ENCODE data around the gene TFCP2L1.
"Not testable (repeated sequence)": the region's sequence is repeated elsewhere in the genome, so short reads cannot be mapped to it uniquely, and the experiment has no call there.

TFCP2L1 gene

DNA sequence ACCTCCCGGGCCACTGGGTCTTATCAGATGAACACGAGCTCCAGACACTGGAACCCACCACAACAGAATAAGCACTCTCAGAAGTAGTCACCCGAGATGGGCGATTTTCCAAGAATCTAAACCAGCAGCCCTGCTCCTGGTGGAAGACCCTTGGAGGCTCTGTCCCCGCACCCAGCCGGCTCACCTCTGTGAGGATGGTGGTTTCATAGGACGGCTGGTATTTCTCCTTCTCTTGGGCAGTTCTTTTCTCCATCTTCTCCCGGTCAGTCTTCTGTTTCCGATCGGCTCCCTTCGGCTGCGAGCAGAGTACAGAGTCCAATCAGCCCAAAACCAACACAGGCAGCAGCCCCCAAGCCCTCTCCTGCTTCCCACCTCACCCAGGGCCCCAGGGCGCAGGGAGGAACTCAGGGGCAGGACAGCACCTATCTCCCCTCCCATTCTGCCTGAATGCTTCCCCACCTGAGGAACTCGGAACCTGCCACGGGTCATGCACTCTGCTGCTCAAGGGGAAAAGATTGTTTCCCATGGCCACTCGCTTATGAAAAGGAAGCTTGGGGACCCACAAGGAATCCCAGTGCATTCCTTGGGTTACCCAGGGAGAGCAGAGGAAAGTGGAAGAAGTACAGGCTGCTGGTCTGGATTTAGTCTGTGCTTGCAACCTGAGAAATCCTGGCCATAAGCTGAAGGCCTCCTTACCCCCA is 42.7 kb downstream of the TFCP2L1 start:
- no peak for DNase-seq (ENCODE audit: low spot score)

DNA sequence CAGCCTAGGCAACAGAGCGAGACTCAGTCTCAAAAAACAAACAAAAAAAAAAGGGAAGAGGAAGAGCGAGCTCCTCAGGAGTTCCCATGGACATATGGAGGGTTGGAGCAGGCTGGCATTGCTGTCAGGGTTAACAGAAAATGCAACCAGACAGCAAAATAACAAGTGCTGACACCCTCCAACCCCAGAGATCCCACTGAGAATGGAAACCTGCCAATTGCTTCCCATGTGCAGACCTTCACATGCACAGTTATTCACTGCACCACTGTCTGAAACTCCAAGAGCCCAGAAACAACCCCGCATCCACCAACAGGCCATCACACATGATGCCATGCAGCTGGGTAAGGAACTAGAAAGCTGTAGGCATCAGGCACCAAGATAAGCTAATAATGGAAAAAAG is 43.5 kb downstream of the TFCP2L1 start:
- no peak for DNase-seq (ENCODE audit: low spot score)

DNA sequence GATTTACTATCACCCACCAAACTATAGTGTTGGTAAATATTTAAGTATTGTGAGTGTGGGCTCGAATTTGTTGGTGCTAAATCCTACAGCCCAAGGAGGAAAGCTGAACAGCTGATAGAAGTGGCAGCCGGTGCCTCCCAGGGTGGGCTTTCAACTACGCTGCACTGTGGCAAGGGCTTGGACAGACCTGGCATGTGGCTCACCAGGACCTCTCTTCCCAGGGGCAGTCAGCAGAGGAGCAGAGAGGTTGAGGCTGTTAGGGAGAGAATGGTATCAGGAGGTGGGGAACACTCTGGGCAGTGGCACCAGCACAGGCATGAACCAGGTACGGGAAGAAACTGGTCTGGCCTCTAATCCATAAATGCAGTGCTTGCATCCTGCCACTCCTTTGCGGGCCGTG is 44.6 kb downstream of the TFCP2L1 start:
- DNase-seq (ENCODE audit: low spot score), result no peak

DNA sequence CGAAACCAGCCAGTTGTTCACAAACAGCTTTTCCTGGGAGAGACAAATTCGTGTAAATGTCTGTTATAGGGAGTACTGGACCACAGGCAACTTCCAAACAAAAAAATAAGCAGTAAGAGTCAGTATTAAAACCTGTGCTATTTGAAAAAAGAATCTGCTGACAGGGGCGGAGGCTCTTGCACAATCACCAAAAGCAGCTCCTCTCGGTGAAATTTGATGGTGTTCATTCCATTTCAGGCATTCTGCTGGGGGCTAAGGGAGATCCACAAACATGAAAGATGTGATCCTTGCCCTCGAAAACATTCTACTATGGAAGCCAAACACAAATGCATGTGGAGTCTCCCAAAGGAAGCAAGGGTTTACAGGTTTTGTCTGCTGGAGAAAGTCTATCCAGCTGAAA is 45.0 kb downstream of the TFCP2L1 start:
- DNase-seq (ENCODE audit: low spot score), result no peak

GRCh38 chr2:121239471-121239870 is 45.5 kb downstream of the TFCP2L1 start:
- no peak for DNase-seq (ENCODE audit: low spot score)

GRCh38 chr2:121238828-121239227 is 46.2 kb downstream of the TFCP2L1 start:
- DNase-seq (ENCODE audit: low spot score), result no peak

GRCh38 chr2:121237980-121238665 is 46.9 kb downstream of the TFCP2L1 start:
- no peak for DNase-seq (ENCODE audit: low spot score)

DNA sequence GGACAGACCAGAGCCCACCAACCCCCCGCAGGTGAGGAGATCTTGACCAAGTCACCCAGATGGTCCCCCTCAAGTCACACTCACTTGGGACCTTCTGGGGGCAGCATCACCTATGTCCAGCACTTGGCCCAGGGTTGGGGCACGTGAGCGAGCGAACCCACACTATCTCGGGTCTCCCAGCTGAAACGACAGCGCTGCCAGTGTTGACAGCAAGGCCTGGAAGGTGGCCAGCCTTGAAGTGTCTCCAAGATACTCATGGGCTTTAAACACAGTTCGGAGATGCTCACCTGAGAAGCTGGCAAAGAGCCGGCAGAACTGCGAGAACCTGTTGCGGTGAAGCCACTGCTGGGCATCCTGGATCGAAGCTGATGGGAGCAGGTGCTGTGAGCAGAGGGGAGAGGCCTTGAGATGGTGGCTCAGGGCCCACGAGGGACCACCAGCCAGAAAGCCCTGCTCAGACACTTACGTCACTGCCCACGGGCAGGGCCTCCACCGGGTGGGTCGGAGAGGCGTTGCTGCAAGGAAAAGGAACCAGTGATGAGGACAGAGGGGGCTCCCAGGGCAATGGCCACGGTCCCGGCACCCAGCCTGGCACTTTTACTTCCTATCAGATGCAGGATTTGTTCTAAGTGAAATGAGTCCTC is 47.5 kb downstream of the TFCP2L1 start:
- DNase-seq (ENCODE audit: low spot score), result no peak

DNA sequence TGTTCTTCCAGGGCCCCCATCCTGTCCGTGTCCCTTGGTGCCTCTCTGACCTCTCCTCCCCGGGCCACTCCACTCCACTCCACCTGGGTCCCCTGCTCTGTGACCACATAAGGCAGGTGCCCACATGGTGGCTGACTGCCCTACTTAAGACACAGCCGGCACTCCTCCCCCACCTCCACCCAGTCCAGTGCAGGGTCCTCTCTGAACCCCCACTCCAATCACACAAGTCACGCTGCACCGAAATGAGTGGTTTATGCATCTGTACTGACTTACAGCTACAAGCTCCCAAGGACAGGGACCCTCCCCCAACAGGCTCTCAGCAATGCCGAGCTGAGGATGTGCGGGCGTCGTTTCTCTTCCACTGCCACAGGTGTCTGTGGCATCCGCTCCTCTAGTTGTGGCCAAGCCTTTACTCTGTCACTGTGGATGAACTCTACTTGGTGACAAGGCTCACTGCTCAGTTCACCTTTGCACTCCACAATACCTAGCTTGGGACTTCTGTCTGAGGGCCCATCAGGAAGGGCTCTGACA is 48.3 kb downstream of the TFCP2L1 start:
- no peak for DNase-seq (ENCODE audit: low spot score)

DNA sequence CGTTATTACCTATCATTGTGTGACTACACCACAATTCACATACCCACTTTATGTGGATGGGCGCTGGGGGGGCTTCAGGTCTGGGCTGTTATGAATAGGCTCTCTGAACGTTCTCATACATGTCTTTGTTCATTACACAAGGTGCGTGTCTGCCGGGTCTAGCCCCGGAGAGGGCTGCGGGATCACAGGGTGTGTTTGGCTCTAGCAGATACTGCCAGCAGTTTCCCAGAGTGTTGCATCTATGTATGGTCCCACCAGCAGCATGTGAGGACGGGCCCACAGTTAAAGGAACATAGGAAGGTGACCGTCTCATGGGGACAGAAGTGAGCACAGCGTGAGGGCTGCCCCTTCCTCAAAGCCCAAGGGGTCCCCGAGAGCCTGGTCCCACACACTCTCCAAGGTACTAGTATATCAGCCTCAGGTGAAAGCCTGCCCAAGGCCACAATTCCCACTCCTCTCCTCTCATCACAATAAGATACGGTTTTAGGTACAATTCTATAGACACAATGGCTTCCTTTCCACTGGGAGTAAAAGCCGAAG is 48.8 kb downstream of the TFCP2L1 start:
- DNase-seq (ENCODE audit: low spot score), result no peak

- no peak for DNase-seq (ENCODE audit: low spot score)
Observed at GRCh38 chr2:121235542-121235941, 49.5 kb downstream of the TFCP2L1 start.

DNA sequence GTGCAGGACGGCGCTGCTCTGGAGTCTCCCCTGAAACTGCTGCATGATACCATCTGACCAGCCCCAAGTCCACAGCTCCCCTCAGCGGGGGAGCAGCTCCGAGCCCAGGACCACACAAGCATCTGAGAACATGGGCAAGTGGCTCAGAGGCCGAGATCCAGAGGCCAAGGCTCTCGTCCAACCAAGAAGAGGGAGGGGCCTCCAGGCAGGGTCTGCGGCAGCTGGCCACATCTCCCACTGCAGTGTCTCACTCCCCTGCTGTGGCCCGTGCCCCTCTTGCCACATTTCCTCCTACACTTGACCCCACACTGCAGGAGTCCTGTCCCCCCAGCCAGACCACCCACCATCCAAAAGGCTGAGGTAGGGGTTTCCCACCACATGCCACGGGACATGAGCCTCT is 50.2 kb downstream of the TFCP2L1 start:
- no peak for DNase-seq (ENCODE audit: low spot score)

DNA sequence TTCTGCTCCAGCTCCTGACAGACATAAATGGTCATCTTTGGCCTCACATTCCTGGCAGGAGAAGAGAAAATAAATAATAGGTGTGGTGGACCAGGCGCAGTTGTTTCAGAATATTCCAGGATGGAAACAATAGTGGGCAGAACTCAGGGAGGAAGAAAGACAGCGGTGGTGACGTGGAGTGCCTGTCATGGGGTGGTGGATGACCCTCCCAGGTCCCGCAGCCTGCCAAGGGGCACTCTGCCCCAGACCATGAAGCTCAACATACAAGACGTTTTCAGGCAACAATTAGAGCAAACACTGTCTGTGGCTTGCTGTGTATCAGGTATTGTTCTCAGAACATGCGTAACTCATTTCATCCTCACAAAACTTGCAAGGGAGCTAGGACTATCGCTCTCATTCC is 50.9 kb downstream of the TFCP2L1 start:
- no peak for DNase-seq (ENCODE audit: low spot score)

- no peak for DNase-seq (ENCODE audit: low spot score)
Observed at GRCh38 chr2:121233486-121234110, 51.4 kb downstream of the TFCP2L1 start.

- no peak for DNase-seq (ENCODE audit: low spot score)
Observed at GRCh38 chr2:121232626-121233265, 52.3 kb downstream of the TFCP2L1 start.

DNA sequence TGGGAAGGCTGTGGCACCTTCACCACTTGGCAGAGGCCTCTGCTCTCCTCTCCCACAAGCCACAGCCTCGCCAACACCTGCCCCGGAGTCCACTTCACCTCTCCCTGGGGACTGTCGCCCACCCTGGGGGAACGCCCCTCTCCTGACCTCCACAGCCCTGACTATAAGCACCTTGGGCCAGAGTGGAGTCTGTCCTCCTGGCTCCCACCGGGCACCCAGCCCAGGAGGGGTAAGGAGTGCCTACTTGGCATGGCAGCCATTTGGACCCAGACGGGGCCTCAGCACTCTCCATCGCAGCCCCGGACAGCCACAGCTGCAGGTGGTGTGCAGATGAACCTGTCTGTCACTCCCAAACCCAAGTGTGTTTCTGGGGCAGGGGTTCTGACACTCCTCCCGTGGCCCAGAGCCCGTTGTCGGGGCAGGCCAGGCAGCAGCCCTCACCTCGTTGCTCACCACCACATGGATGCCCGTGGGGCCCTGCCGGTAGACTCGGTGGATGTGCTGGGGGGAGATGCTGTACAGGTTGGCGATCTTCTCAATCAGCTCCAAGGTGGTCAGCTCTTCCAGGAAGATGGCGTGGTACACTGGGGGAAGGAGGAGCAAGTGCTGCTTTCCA is 53.5 kb downstream of the TFCP2L1 start:
- DNase-seq (ENCODE audit: low spot score), result no peak

DNA sequence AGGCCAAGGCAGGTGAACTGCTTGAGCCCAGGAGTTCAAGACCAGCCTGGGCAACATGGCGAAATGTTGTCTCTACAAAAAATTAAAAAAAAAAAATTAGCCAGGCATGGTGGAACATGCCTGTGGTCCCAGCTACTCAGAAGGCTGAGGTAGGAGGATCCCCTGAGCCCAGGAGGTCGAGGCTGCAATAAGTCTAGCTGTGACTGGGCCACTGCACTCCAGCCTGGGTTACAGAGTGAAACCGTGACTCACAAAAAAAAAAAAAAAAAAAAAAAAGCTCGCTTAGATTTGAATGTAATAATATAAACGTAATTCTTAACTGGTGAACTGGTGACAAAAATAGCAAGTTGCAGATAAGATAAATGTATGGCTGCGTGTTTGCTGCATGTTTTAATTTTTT is 56.5 kb downstream of the TFCP2L1 start:
- no peak for DNase-seq (ENCODE audit: low spot score)

DNA sequence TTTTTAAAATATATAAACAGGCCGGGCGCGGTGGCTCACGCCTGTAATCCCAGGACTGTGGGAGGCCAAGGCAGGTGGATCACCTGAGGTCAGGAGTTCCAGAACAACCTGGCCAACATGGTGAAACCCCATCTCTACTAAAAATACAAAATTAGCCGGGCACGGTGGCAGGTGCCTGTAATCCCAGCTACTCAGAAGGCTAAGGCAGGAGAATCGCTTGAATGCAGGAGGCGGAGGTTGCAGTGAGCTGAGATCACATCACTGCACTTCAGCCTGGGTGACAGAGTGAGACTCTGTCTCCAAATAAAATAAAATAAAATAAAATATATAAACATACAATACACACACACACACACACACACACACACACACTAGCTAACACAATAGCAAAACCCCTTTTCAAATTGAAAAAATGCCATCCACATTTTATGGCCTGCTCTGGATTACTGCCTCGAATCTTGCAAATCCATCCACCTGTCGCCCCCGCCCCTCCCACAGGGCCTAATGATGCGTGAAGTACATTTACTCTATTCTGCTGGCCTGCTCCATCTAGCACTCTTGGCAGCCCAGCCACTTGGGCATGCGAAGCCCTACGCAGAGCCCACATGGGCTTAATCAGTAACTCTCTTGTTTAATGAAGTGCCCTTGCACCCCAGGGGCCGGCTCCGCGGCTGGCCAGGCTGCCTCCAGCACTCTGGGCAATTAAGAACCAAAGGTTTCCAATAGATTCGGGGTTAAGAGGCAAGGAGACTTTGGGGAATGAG is 57.4 kb downstream of the TFCP2L1 start:
- DNase-seq (ENCODE audit: low spot score), result peak; percentile 6

DNA sequence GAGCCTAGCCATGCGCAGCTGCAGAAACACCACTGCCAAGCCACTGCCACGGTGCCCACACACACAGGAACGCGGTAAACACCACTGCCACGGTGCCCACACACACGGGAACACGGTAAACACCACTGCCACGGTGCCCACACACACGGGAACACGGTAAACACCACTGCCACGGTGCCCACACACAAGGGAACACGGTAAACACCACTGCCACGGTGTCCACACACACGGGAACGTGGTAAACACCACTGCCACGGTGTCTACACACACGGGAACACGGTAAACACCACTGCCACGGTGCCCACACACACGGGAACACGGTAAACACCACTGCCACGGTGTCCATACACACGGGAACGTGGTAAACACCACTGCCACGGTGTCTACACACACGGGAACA is 59.3 kb downstream of the TFCP2L1 start:
- not testable (repeated sequence) for DNase-seq (ENCODE audit: low spot score)

DNA sequence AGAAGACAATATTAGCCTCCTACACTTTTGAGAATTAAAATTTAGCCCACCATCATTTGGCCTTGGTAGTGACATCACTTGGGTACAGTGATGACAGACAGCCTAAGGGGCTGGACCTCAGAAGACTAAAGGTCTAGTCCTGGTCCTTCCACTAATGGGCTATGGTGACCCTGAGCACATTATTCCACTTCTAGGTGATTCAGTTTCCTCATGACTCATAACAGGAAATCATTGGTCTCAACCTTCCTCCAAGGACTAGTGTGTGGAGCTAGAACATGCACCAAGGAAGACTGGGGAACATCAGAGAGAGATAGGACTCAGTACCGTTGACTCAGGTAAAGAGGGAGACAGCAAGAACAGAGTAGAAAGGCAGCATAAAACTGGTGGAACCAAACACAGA is 64.0 kb downstream of the TFCP2L1 start:
- no peak for DNase-seq (ENCODE audit: low spot score)

DNA sequence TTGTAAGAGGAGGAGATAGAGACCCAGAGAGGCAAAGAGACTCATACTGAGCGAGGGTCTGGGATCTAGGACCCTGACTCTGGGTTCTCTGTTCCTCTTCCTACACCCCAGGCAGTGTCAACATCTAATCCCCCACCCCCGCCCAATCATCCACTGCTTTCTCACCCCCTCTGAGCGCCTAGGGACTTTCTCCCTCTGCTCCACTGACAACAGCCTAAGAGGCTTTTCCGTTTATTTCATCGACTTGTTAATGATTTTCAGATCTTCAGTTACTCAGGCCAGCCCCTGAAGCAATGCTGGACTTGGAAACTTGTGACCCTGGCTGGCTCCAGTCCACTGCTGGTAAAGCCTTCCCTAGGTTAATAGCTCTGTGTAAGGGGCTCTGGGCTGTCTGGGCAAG is 65.1 kb downstream of the TFCP2L1 start:
- no peak for DNase-seq (ENCODE audit: low spot score)
